HG02763 (cell line): ENCODE results near the gene VEGFA.

ENCODE experiments used
- ATAC-seq: cut with Tn5 transposase; IDR thresholded peaks from one replicate; pipeline ENCODE4 v1.9.1; 2021; ENCODE audit warnings: mild to moderate bottlenecking, moderate library complexity; ENCODE audit not compliant: unreplicated experiment

The VEGFA gene

GRCh38 chr6:43771858-43772680 lies 2.1 kb downstream of the VEGFA start:
- ATAC-seq, result no peak

DNA sequence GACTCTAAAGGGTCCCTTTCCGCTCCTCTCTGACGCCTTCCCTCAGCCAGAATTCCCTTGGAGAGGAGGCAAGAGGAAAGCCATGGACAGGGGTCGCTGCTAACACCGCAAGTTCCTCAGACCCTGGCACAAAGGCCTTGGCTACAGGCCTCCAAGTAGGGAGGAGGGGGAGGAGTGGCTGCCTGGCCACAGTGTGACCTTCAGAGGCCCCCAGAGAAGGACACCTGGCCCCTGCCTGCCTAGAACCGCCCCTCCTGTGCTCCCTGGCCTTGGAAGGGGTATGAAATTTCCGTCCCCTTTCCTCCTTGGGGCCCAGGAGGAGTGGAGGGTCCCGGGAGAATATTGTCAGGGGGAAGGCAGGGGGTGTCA lies 2.7 kb downstream of the VEGFA start:
- ATAC-seq, result no peak

DNA sequence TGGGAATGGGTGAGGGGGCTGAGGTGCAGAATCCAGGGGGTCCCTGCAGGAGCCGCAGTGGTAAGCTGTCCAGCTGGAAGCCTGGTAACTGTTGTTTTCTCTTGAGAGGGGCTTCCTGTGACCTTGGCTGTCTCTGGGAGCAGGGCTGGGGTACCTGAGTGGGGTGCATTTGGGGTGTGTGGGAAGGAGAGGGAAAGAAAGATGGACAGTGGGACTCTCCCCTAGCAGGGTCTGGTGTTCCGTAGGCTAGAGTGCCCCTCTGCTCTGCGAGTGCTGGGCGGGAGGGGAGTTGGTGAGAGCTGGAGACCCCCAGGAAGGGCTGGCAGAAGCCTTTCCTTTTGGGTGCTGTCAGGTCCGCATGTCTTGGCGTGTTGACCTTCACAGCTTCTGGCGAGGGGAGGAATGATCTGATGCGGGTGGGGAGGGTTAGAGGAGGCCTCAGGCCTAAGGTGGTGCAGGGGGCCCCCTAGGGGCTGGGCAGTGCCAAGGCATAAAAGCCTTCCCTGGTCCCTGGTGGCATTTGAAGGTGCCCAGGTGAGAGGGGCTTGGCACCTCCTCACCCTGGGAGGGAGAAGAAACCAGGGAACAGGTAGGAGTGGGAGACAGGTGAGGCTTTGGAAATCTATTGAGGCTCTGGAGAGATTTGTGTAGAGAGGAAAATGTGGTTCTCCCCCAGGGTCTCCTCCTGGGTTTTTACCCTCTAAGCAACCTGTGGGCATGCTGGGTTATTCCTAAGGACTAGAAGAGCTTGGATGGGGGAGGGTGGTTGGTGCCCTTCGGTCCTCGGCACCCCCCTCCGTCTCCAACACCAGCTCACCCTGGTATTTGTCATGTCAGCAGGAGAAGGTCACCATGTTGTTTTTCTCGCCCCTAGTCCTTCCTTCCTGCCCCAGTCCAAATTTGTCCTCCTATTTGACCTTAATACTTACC lies 3.3 kb downstream of the VEGFA start:
- ATAC-seq, result no peak

DNA sequence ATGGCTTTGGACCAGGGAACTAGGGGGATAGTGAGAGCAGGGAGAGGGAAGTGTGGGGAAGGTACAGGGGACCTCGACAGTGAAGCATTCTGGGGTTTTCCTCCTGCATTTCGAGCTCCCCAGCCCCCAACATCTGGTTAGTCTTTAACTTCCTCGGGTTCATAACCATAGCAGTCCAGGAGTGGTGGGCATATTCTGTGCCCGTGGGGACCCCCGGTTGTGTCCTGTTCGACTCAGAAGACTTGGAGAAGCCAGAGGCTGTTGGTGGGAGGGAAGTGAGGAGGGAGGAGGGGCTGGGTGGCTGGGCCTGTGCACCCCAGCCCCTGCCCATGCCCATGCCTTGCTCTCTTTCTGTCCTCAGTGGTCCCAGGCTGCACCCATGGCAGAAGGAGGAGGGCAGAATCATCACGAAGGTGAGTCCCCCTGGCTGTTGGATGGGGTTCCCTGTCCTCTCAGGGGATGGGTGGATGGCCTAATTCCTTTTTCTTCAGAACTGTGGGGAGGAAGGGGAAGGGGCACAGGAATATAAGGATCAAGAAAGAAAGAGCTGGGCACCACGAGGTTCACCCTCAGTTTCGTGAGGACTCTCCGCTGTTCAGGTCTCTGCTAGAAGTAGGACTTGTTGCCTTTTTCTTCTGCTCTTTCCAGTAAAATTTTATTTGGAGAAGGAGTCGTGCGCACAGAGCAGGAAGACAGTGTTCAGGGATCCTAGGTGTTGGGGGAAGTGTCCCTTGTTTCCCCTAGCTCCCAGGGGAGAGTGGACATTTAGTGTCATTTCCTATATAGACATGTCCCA lies 4.2 kb downstream of the VEGFA start:
- ATAC-seq, result no peak

DNA sequence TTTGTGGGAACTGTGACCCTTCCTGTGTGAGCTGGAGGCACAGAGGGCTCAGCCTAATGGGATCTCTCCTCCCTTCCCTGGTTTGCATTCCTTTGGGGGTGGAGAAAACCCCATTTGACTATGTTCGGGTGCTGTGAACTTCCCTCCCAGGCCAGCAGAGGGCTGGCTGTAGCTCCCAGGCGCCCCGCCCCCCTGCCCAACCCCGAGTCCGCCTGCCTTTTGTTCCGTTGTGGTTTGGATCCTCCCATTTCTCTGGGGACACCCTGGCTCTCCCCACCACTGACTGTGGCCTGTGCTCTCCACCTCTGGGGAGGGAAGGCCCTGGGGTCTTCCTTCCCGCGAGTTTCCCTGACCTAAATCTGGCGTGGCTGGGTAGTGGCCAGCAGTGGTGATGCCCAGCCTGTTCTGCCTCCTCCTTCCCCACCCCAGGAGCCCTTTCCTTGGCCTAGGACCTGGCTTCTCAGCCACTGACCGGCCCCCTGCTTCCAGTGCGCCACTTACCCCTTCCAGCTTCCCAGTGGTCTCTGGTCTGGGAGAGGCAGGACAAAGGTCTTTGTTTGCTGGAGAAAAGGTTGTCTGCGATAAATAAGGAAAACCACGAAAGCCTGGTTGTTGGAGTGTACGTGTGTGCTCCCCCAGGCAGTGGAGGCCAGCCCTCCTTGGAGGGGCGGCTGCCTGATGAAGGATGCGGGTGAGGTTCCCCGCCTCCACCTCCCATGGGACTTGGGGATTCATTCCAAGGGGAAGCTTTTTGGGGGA lies 4.9 kb downstream of the VEGFA start:
- ATAC-seq, result no peak

- ATAC-seq, result no peak
Observed at GRCh38 chr6:43775535-43775885, 5.5 kb downstream of the VEGFA start.

DNA sequence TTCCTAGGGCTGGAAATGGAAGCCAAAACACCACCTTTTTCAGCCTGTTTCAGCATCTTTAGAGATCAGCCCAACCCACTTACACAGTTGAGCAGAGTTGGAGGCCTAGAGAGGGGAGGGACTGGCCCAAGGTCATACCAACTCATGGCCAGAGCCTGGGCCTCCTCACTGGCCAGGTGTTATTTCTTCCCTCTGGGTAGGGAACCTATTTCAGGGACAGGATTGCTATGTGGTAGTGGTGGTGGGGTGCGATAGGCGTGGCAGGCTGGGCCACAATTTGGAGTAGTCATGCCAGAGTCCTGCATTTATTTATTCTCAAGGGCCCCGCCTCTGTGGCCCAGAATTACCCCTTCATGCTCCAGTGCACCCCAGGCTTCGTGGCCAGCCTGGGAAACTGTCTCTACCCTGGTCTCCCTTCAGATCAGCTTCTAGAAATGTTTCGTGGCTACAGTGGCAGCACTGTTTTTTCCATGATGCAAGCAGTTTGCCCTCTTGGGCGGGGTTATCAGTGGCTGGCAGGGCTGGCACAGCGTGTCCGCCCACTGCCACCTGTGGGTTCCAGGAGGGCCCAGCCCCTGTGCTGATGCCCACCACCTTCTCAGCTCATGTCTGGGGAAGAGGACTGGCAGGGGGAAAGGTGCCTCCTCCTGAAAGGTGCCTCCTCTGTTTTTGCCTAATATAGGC lies 6.2 kb downstream of the VEGFA start:
- ATAC-seq, result no peak

GRCh38 chr6:43776799-43777776 lies 7.1 kb downstream of the VEGFA start:
- no peak for ATAC-seq

DNA sequence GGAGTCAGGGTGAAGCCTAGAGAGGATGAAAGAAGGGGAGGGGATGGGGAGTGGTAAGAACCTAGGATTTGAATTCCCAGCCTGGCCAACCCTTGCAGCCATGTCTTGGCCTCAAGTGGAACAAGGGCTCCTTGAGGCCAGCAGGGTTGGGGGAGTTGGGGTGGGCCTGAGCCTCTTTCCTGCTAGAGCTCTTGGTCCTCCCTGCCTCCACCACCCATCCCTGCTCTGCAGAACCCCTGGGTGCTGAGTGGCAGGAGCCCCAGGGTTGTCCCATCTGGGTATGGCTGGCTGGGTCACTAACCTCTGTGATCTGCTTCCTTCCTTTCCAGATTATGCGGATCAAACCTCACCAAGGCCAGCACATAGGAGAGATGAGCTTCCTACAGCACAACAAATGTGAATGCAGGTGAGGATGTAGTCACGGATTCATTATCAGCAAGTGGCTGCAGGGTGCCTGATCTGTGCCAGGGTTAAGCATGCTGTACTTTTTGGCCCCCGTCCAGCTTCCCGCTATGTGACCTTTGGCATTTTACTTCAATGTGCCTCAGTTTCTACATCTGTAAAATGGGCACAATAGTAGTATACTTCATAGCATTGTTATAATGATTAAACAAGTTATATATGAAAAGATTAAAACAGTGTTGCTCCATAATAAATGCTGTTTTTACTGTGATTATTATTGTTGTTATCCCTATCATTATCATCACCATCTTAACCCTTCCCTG lies 8.3 kb downstream of the VEGFA start:
- no peak for ATAC-seq

GRCh38 chr6:43778976-43779851 lies 9.2 kb downstream of the VEGFA start:
- no peak for ATAC-seq

GRCh38 chr6:43779852-43780236 lies 9.8 kb downstream of the VEGFA start:
- no peak for ATAC-seq

DNA sequence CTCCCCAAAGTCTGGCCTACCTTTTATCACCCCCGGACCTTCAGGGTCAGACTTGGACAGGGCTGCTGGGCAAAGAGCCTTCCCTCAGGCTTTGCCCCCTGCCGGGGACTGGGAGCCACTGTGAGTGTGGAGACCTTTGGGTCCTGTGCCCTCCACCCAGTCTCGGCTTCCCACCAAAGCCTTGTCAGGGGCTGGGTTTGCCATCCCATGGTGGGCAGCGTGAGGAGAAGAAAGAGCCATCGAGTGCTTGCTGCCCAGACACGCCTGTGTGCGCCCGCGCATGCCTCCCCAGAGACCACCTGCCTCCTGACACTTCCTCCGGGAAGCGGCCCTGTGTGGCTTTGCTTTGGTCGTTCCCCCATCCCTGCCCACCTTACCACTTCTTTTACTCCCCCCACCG lies 10.3 kb downstream of the VEGFA start:
- ATAC-seq, result no peak

DNA sequence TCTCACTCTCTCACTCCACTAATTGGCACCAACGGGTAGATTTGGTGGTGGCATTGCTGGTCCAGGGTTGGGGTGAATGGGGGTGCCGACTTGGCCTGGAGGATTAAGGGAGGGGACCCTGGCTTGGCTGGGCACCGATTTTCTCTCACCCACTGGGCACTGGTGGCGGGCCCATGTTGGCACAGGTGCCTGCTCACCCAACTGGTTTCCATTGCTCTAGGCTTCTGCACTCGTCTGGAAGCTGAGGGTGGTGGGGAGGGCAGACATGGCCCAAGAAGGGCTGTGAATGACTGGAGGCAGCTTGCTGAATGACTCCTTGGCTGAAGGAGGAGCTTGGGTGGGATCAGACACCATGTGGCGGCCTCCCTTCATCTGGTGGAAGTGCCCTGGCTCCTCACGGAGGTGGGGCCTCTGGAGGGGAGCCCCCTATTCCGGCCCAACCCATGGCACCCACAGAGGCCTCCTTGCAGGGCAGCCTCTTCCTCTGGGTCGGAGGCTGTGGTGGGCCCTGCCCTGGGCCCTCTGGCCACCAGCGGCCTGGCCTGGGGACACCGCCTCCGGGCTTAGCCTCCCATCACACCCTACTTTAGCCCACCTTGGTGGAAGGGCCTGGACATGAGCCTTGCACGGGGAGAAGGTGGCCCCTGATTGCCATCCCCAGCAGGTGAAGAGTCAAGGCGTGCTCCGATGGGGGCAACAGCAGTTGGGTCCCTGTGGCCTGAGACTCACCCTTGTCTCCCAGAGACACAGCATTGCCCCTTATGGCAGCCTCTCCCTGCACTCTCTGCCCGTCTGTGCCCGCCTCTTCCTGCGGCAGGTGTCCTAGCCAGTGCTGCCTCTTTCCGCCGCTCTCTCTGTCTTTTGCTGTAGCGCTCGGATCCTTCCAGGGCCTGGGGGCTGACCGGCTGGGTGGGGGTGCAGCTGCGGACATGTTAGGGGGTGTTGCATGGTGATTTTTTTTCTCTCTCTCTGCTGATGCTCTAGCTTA lies 11.2 kb downstream of the VEGFA start:
- no peak for ATAC-seq

DNA sequence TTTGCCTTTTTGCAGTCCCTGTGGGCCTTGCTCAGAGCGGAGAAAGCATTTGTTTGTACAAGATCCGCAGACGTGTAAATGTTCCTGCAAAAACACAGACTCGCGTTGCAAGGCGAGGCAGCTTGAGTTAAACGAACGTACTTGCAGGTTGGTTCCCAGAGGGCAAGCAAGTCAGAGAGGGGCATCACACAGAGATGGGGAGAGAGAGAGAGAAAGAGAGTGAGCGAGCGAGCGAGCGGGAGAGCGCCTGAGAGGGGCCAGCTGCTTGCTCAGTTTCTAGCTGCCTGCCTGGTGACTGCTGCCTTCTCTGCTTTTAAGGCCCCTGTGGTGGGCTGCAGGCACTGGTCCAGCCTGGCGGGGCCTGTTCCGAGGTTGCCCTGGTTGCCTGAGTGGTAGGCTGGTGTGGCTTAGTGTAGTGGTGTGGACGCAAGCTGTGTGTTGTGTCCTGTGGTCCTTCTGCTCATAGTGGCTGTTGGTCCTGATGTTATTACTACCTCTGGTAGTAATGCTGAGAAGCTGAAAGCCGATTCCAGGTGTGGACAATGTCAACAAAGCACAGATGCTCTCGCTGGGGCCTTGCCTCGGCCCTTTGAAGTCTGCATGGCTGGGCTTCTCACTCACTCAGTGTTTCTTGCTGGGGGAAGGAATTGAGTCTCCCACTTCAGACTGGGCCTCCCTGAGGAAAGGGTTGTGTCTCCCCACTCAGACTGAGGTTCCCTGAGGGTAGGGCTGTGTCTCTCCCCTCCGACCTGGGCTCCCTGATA lies 12.1 kb downstream of the VEGFA start:
- ATAC-seq, result no peak

GRCh38 chr6:43782764-43783513 lies 12.9 kb downstream of the VEGFA start:
- no peak for ATAC-seq
